Renal pelvis (tissue), 12 donors: ENCODE results near the gene ZBTB48. TPM values are rescaled to one million over a fixed set of nuclear protein-coding genes. Genes with fewer than 3 reads are reported as not detected.
"Not testable (repeated sequence)": the region's sequence is repeated elsewhere in the genome, so short reads cannot be mapped to it uniquely, and the experiment has no call there.

Source experiments
- DNase-seq: peaks from one replicate; pipeline ENCODE4 v3.0.0-alpha.2; 2013
- long read RNA-seq, 16 experiments: transcript quantifications; one replicate each; lab custom pipeline, GENCODE V29; 2026
- polyA plus RNA-seq, 3 donors: library from polyadenylated mRNA; unstranded; fragments of 120-200 nt; gene quantifications; one replicate each; pipeline ENCODE4 v1.2.1, GENCODE V29; 2013; ENCODE audit not compliant: insufficient read length in 3 of 3

The ZBTB48 gene
- polyA plus RNA-seq = 10 to 100 TPM; 35.0 to 46.0 (median 43.0) TPM
- long read RNA-seq, donor 1, partial matches to known transcripts = 0 of 3 reads
- long read RNA-seq, donor 1, other reads (novel, unspliced or antisense) = 0 of 3 reads
- long read RNA-seq, donor 2, partial matches to known transcripts = 0 of 7 reads
- long read RNA-seq, donor 2, other reads (novel, unspliced or antisense) = 0 of 7 reads
- long read RNA-seq, donor 3, partial matches to known transcripts = 0 of 2 reads
- long read RNA-seq, donor 3, other reads (novel, unspliced or antisense) = 0 of 2 reads
- long read RNA-seq, donor 4, partial matches to known transcripts = 0 of 2 reads
- long read RNA-seq, donor 4, other reads (novel, unspliced or antisense) = 0 of 2 reads
- long read RNA-seq, donor 5, partial matches to known transcripts = 0 of 3 reads
- long read RNA-seq, donor 5, other reads (novel, unspliced or antisense) = 0 of 3 reads
- long read RNA-seq, donor 6, partial matches to known transcripts = 0 of 5 reads
- long read RNA-seq, donor 6, other reads (novel, unspliced or antisense) = 0 of 5 reads
- long read RNA-seq, donor 7, partial matches to known transcripts = 11 of 13 reads
- long read RNA-seq, donor 7, other reads (novel, unspliced or antisense) = 0 of 13 reads
- long read RNA-seq, donor 8, partial matches to known transcripts = 0 of 1 reads
- long read RNA-seq, donor 8, other reads (novel, unspliced or antisense) = 0 of 1 reads
- long read RNA-seq, donor 9, partial matches to known transcripts = 0 of 5 reads
- long read RNA-seq, donor 9, other reads (novel, unspliced or antisense) = 0 of 5 reads
- long read RNA-seq, donor 10, partial matches to known transcripts = 5 of 11 reads
- long read RNA-seq, donor 10, other reads (novel, unspliced or antisense) = 0 of 11 reads
- long read RNA-seq, donor 11, partial matches to known transcripts = 0 of 2 reads
- long read RNA-seq, donor 11, other reads (novel, unspliced or antisense) = 0 of 2 reads
- long read RNA-seq, donor 12, partial matches to known transcripts = 0 of 7 reads
- long read RNA-seq, donor 12, other reads (novel, unspliced or antisense) = 0 of 7 reads
- long read RNA-seq, donor 13 = 0 reads
- long read RNA-seq, donor 14 = 0 reads
- long read RNA-seq, donor 15, partial matches to known transcripts = 5 of 10 reads
- long read RNA-seq, donor 15, other reads (novel, unspliced or antisense) = 0 of 10 reads
- long read RNA-seq, donor 16, partial matches to known transcripts = 0 of 3 reads
- long read RNA-seq, donor 16, other reads (novel, unspliced or antisense) = 0 of 3 reads

- peak; percentile 99 for DNase-seq
Measured at GRCh38 chr1:6579374-6580118, at the start of gene ZBTB48. ZBTB48 (plus strand) TSS chr1:6579994; CDS start chr1:6580610, 616 bp downstream.

- DNase-seq = no peak
Measured at GRCh38 chr1:6530504-6531160, 49.2 kb upstream of the ZBTB48 start.

GRCh38 chr1:6531996-6532395, 47.8 kb upstream of the ZBTB48 start:
- no peak for DNase-seq

- DNase-seq = no peak
Measured at GRCh38 chr1:6534248-6534822, 45.5 kb upstream of the ZBTB48 start.

GRCh38 chr1:6535214-6535613, 44.6 kb upstream of the ZBTB48 start:
- no peak for DNase-seq

- DNase-seq = no peak
Measured at GRCh38 chr1:6536291-6536690, 43.5 kb upstream of the ZBTB48 start.

GRCh38 chr1:6538956-6539355, 40.8 kb upstream of the ZBTB48 start:
- DNase-seq = no peak

GRCh38 chr1:6544831-6545230, 35.0 kb upstream of the ZBTB48 start:
- DNase-seq = no peak

- DNase-seq = no peak
Measured at GRCh38 chr1:6545276-6546112, 34.3 kb upstream of the ZBTB48 start.

- DNase-seq = no peak
Measured at GRCh38 chr1:6546326-6546725, 33.5 kb upstream of the ZBTB48 start.

GRCh38 chr1:6547301-6547700, 32.5 kb upstream of the ZBTB48 start:
- DNase-seq = no peak

- peak; percentile 92 for DNase-seq
Measured at GRCh38 chr1:6554031-6554906, 25.5 kb upstream of the ZBTB48 start, which contains the start of gene NOL9. NOL9 (minus strand) TSS chr1:6554513; CDS start chr1:6554502, 11 bp downstream.

GRCh38 chr1:6554907-6555778, 24.7 kb upstream of the ZBTB48 start, which contains the start of gene TAS1R1:
TAS1R1 (plus strand) TSS chr1:6555307; CDS start chr1:6555374, 67 bp downstream.
- no peak for DNase-seq

GRCh38 chr1:6557597-6557996, 22.2 kb upstream of the ZBTB48 start:
- no peak for DNase-seq

GRCh38 chr1:6559161-6559560, 20.6 kb upstream of the ZBTB48 start:
- DNase-seq = not testable (repeated sequence)

- DNase-seq = no peak
Measured at GRCh38 chr1:6560267-6560666, 19.5 kb upstream of the ZBTB48 start.

- DNase-seq = no peak
Measured at GRCh38 chr1:6569033-6569432, 10.8 kb upstream of the ZBTB48 start.
